Measurements from ENCODE around the gene CCR9. TPM values are rescaled to one million over a fixed set of nuclear protein-coding genes. Genes with fewer than 3 reads are reported as not detected.

Gene CCR9
- polyA plus RNA-seq, 3 donors: not detected

DNA sequence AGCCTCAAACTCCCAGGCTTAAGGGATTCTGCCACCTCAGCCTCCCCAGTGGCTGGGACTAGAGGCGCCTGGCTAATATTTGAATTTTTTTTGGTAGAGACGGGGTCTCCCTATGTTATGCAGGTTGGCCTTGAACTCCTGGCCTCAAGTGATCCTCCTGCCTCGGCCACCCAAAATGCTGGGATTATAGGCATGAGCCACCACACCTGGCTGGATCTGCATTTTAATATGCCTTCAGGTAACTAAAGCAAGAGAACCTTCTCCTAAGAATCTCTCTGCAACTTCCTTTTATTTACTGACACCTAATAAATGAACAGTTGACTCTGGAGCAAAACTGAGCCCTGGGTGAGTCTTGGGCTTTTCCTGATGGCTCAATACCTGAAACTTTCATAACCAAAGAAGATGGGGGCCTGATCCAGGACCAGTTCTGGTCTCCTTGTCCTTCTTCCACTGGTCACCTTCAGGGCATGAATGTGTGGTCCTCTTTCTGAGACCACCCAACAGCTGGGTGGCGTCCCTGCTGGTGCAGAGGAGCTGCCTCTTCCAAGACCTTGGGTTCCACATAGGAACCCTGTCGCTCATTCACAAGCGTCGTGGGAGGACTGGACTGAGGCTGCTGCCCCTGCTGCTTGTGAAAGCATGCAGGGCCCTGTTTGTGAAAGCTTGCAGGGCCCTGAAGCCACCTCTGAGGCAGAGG, 28.2 kb downstream of the CCR9 start:
- Mint-ChIP-seq H3K9me3 (no peaks in the 10 kb centered on the region), H3K27ac (no peak overlapping the region)
- H3K4me1 ChIP-seq (ENCODE audit: control insufficient read depth in 1 of 2, insufficient read depth in 2 of 2, low read length in 2 of 2): no peaks in the 10 kb centered on the region

GRCh38 chr3:45915059-45915439, 28.7 kb downstream of the CCR9 start:
- 96% methylated on average over 9 of the region's 9 CpGs for WGBS (ENCODE audit: insufficient coverage)
- Mint-ChIP-seq H3K36me3 (peaks cover 21 to 38% of the 10 kb centered on the region in 2 donors), H3K4me3 (no peak overlapping the region), H3K4me1 (peaks cover 7% of the 10 kb centered on the region), H3K27ac (peak overlapping the region in 1 of 7 donors; percentile 3), H3K9me3 (no peaks in the 10 kb centered on the region), H3K27me3 (ENCODE audit: low read depth in 3 of 3) (no peaks in the 10 kb centered on the region)
- Histone ChIP-seq H3K79me2 (ENCODE audit: insufficient read depth, low read length) (no peaks in the 10 kb centered on the region), H3K27me3 (ENCODE audit: control insufficient read depth in 2 of 2, insufficient read depth in 2 of 2, low read length in 2 of 2) (no peaks in the 10 kb centered on the region), H3K9me3 (replicated peaks in 1 of 2; ENCODE audit: control insufficient read depth in 1 of 2, insufficient read depth in 1 of 2, low read length in 2 of 2) (no peaks in the 10 kb centered on the region), H3K4me1 (ENCODE audit: control insufficient read depth in 1 of 2, insufficient read depth in 2 of 2, low read length in 2 of 2) (no peaks in the 10 kb centered on the region), H3K4me2 (replicated peaks; ENCODE audit: extremely low read depth, low read length, poor library complexity, severe bottlenecking) (no peak overlapping the region), H3K4me3 (replicated peaks in 1 of 3; ENCODE audit: low read depth in 2 of 3, low read length in 3 of 3) (no peak overlapping the region), H3K36me3 (replicated peaks in 1 of 2; ENCODE audit: control insufficient read depth in 1 of 2, insufficient read depth in 2 of 2, low read length in 2 of 2) (peaks cover 15 to 27% of the 10 kb centered on the region in 2 donors), H3K27ac (ENCODE audit: low read depth in 1 of 2, low read length in 2 of 2) (no peak overlapping the region), H3K9ac (ENCODE audit: insufficient read depth, low read length, poor library complexity, severe bottlenecking) (no peak overlapping the region), H4K20me1 (ENCODE audit: insufficient read depth, low read length) (no peaks in the 10 kb centered on the region), H2AFZ (ENCODE audit: insufficient read depth, low read depth, low read length, poor library complexity, severe bottlenecking) (no peak overlapping the region)
- DNase-seq: no peak
- TF ChIP-seq, protein P1, sequence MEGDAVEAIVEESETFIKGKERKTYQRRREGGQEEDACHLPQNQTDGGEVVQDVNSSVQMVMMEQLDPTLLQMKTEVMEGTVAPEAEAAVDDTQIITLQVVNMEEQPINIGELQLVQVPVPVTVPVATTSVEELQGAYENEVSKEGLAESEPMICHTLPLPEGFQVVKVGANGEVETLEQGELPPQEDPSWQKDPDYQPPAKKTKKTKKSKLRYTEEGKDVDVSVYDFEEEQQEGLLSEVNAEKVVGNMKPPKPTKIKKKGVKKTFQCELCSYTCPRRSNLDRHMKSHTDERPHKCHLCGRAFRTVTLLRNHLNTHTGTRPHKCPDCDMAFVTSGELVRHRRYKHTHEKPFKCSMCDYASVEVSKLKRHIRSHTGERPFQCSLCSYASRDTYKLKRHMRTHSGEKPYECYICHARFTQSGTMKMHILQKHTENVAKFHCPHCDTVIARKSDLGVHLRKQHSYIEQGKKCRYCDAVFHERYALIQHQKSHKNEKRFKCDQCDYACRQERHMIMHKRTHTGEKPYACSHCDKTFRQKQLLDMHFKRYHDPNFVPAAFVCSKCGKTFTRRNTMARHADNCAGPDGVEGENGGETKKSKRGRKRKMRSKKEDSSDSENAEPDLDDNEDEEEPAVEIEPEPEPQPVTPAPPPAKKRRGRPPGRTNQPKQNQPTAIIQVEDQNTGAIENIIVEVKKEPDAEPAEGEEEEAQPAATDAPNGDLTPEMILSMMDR (IDR thresholded peaks at IDR 0.05): no peak
- intact Hi-C loops (cut with micrococcal nuclease): no loop called here

More for the DNA sequence above, 28.2 kb downstream of the CCR9 start:
- DNase-seq: no peak
- intact Hi-C loops (cut with micrococcal nuclease): no loop called here
- no peaks in the 10 kb centered on the region for H4K20me1 ChIP-seq (ENCODE audit: insufficient read depth, low read length)
- H3K4me2 ChIP-seq (replicated peaks; ENCODE audit: extremely low read depth, low read length, poor library complexity, severe bottlenecking): no peak overlapping the region
- Mint-ChIP-seq H3K4me1 (peaks cover 7% of the 10 kb centered on the region), H3K4me3 (no peak overlapping the region), H3K27me3 (ENCODE audit: low read depth in 3 of 3) (no peaks in the 10 kb centered on the region), H3K36me3 (peaks cover 17 to 33% of the 10 kb centered on the region in 2 donors)
- 95% methylated on average over 7 of the region's 7 CpGs for WGBS (ENCODE audit: insufficient coverage)
- no peaks in the 10 kb centered on the region for H3K9me3 ChIP-seq (replicated peaks in 1 of 2; ENCODE audit: control insufficient read depth in 1 of 2, insufficient read depth in 1 of 2, low read length in 2 of 2)
- no peak overlapping the region for H3K9ac ChIP-seq (ENCODE audit: insufficient read depth, low read length, poor library complexity, severe bottlenecking)
- H3K27me3 ChIP-seq (ENCODE audit: control insufficient read depth in 2 of 2, insufficient read depth in 2 of 2, low read length in 2 of 2): no peaks in the 10 kb centered on the region
- TF ChIP-seq, protein P1 (IDR thresholded peaks at IDR 0.05): no peak
- no peak overlapping the region for H3K27ac ChIP-seq (ENCODE audit: low read depth in 1 of 2, low read length in 2 of 2)
- H3K4me3 ChIP-seq (replicated peaks in 1 of 3; ENCODE audit: low read depth in 2 of 3, low read length in 3 of 3): no peak overlapping the region
- H3K79me2 ChIP-seq (ENCODE audit: insufficient read depth, low read length): no peaks in the 10 kb centered on the region
- no peak overlapping the region for H2AFZ ChIP-seq (ENCODE audit: insufficient read depth, low read depth, low read length, poor library complexity, severe bottlenecking)
- H3K36me3 ChIP-seq (replicated peaks in 1 of 2; ENCODE audit: control insufficient read depth in 1 of 2, insufficient read depth in 2 of 2, low read length in 2 of 2): peaks cover 9 to 21% of the 10 kb centered on the region in 2 donors

Measured in CD14-positive monocyte (primary cell).